ENCODE results near the gene PPP1R13B.
A peak's percentile ranks its signal among the peaks of the same experiment; 100 is the strongest.
"Not testable (repeated sequence)": the region's sequence is repeated elsewhere in the genome, so short reads cannot be mapped to it uniquely, and the experiment has no call there.

The PPP1R13B gene

DNA sequence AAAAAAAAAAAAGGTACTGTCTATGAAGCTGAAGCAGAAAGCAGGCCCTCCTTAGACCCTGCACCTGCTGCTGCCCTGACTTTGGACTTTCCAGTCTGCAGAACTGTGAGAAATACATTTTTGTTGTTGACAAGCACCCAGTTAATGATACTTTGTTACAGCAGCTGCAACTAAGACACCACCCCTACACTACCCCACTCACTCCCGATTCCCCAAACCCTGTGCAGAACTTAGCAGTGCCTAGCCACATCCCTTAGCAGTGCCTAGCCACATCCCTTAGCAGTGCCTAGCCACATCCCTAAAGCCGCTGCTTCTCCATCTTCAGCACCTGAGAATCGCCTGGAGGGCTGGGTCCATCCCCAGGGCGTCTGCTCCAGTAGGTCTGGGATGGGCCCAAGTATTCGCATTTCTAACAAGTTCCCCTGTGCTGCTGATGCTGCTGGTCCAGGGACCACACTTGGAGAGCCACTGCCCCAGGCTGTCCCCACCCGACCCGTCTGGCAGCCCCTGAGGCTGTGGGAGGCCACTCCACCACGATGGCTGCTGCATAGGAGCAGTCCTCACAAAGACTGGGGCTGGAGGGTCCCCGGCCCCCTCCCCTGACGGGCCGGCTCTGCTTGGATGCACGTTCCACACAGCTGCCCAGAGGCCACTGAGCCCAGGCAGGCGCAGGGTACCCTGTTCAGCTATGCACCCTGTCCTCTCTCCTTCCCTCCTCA is 10.8 kb upstream of the PPP1R13B start:
- DNase-seq (ENCODE audit: low read depth): no peak

GRCh38 chr14:103857256-103857655 is 9.9 kb upstream of the PPP1R13B start:
- no peak for DNase-seq (ENCODE audit: low read depth)

- no peak for DNase-seq (ENCODE audit: low read depth)
Measured at GRCh38 chr14:103856607-103857006, 9.2 kb upstream of the PPP1R13B start.

DNA sequence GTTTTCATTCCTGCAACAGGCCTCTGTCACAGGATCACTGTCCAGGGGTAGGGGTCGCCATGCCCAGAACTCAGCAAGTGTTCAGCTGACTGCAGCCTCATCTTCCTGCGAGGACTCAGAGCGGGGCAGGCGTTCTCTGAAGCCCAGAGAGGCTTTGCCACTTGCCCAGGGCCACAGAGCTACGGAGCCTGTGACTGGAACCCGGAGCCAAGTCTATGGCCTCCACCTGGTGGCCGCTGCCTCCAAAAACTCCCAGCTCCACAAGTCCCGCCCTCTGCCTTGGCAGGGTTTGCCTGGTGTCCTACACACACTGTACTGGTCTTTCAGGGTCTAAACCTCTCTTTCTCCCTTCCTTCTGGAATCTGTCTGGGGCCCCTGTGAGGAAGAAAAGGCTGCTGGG is 8.7 kb upstream of the PPP1R13B start:
- no peak for DNase-seq (ENCODE audit: low read depth)

DNA sequence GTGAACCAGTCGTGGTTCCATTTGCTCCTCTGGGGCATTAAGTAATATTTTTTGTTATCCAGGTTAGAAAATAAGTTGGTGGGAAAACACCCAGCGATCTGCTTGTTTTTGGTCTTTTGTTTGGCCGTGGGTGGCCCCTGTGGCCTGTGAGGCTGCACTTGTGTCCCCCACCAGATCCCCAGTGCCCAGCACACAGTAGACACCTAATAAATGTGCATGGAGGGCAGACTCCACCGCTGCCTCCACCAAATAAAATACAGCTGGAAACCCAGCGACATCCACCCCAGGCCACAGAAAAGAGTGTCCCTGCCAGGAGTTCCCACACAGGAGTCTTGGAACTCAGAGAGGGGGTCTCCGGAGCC is 8.3 kb upstream of the PPP1R13B start:
- no peak for DNase-seq (ENCODE audit: low read depth)

- no peak for DNase-seq (ENCODE audit: low read depth)
Measured at GRCh38 chr14:103854822-103855733, 7.7 kb upstream of the PPP1R13B start.

DNA sequence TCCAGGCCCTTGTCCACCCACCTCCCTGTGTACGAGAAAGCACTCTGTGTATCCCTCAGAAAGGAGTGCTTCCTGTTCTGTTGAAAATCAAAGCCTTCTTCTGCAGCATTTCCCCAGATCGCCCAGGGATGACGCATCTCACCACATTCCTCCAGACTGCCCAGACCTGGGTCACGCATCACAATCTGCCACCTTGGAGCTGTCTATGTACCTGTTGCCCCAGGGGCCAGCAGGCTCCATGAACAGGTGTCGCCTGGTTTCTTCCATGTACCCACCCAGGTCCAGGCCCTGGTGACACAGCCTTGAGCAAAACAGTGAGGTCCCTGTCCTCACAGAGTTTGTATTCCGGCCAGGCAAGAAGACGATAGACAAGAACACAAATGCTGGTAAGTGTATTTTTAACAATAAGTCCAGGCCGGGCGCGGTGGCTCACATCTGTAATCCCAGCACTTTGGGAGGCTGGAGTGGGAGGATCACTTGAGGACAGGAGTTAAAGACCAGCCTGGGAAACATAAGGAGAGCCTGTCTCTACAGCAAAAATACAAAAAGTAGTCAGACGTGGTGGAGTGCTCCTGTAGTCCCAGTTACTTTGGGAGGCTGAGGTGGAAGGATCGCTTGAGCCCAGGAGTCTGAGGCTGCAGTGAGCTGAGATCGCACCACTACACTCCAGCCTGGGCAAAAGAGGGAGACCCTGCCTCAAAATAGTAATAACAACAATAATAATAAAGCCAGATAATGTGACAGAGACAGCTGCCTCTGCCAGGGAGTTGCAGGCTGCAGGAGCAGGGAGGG is 6.8 kb upstream of the PPP1R13B start:
- DNase-seq (ENCODE audit: low read depth): no peak

- DNase-seq (ENCODE audit: low read depth): no peak
Measured at GRCh38 chr14:103849151-103849886, 1.9 kb upstream of the PPP1R13B start.

- no peak for DNase-seq (ENCODE audit: low read depth)
Measured at GRCh38 chr14:103848175-103849077, 1.1 kb upstream of the PPP1R13B start.

GRCh38 chr14:103846543-103847450 is 578 bp downstream of the PPP1R13B start:
- DNase-seq (ENCODE audit: low read depth): peak; percentile 13

- no peak for DNase-seq (ENCODE audit: low read depth)
Measured at GRCh38 chr14:103846097-103846496, 1.3 kb downstream of the PPP1R13B start.

DNA sequence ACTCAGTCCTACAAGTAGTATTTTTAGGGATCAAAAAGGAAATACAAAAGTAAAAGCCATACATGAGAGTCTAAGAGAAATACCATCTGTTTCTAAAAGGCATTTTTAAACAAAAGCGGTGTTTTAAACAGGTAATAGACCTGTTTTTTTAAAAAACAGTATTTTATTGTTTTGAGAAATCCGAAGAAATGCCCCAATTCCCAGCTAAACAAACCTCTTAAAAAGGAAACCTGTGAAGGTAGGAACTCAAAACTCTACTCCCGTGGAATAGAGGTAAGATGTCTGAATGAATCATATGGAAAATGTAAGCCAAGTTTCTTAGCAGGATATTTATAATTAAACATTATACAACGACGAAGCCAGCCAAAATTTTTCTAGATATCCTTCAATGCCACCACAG is 2.0 kb downstream of the PPP1R13B start:
- no peak for DNase-seq (ENCODE audit: low read depth)

DNA sequence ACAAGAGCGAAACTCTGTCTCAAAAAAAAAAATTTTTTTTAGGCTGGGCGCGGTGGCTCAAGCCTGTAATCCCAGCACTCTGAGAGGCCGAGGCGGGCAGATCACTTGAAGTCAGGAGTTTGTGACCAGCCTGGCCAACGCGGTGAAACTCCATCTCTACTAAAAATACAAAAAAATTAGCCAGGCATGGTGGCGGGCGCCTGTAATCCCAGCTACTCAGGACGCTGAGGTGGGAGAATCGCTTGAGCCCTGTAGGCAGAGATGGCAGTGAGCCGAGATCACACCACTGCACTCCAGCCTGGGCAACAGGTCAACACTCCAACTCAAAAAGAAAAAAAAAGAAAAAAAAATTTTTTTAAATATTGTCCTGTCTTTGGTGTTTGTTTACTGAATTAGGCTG is 6.1 kb downstream of the PPP1R13B start:
- DNase-seq (ENCODE audit: low read depth): not testable (repeated sequence)

GRCh38 chr14:103840014-103840413 is 7.4 kb downstream of the PPP1R13B start:
- no peak for DNase-seq (ENCODE audit: low read depth)

DNA sequence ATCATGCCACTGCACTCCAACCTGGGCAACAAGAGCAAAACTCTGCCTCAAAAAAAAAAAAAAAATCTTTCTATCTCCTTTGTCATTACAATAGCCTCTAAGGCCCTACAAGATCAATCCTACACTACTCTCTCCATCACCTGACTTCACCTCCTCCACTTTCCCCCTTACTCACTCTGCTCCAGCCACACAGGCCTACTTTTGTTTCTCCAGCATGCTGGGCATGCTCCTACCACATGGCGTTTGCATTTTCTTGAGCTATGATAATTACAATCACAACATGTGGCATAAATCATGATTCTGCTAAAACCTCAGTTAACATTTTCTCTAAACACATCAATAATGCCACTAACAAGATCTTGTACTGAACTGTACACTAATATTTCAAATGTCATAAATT is 7.8 kb downstream of the PPP1R13B start:
- DNase-seq (ENCODE audit: low read depth): no peak

DNA sequence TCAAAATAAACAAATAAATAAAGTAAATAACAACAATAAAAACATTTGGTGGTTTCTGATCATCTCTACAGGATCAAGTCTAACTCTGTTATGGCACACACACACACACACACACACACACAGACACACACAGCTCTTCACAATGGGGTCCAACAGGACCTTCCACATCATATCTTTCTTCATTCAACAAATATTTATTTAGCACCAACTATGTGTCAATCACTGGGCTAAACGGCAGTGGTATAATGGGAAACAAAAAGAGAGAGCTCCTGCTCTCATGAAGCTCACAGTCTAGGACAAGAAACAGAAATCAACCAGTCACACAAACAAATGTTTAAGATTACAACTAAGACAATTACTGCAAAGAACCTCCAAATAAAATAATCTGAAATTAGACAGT is 9.3 kb downstream of the PPP1R13B start:
- no peak for DNase-seq (ENCODE audit: low read depth)

GRCh38 chr14:103836976-103837725 is 10.2 kb downstream of the PPP1R13B start:
- no peak for DNase-seq (ENCODE audit: low read depth)

- no peak for DNase-seq (ENCODE audit: low read depth)
Measured at GRCh38 chr14:103834956-103835355, 12.4 kb downstream of the PPP1R13B start.

DNA sequence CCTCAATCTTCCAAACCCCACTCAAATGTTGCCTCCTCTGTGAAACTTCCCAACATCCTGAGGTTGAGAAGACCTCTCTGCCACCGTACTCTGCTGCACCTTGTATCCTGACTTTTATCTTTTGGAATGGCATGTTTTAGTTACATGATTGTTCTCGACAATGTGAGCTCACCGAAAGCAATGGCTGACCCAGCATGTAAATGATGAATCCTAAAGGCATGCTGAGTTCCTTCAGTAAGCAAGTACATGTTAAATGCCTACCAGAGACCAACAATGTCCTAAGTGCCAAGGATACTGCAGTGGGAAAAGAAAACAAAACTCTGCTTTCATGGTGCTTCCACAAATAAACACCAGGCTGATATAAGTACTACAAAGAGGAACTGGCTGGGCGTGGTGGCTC is 13.7 kb downstream of the PPP1R13B start:
- no peak for DNase-seq (ENCODE audit: low read depth)

Measured in T-helper 22 cell (primary cell).